Adrenal gland (tissue), 5 donors: ENCODE results near the gene GNAI3.

Source experiments
- POLR2A ChIP-seq, 2 donors: fragments of 450-650 bp; IDR thresholded peaks; one replicate each; pipeline ENCODE4 v1.6.1; 2017; ENCODE audit warnings: antibody characterized with exemption in 2 of 2, mild to moderate bottlenecking in 2 of 2, moderate library complexity in 1 of 2
- TF ChIP-seq, protein P1 (sequence below), 6 experiments: fragments of 450-650 bp in 4 of 6; fragments of 200-600 bp in 2 of 6; sonication (generic) in 1 of 6; IDR thresholded peaks; 1 replicate in 5 of 6; 2 replicates in 1 of 6; pipeline versions ENCODE4 v1.5.1 to v1.8.0; 2016 to 2021; ENCODE audit warnings: antibody characterized with exemption in 6 of 6, mild to moderate bottlenecking in 2 of 6, moderate library complexity in 1 of 6
- donor health status: DM: no; HTN: no; CAD: no.

DNA sequence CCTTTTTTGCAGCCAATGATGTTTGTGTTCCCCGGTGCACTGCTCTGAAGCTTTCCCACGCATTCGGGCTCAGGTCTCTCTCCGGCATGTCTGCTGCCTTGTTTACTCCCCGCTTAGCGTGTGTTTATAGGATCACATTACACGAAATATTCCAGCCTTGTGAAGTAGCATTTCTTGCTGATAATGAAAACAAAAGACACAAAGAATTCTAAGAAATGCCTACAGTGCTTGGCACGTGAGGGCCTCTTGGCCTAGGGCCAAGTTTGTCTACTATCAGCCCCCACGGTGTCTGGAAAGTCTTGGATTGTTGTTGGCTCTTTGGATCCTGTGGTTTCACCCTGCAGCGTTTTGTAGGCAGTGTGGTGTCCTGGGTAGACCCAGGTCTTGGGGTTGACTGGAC, 96.3 kb downstream of the GNAI3 start:
- TF ChIP-seq, protein P1, sequence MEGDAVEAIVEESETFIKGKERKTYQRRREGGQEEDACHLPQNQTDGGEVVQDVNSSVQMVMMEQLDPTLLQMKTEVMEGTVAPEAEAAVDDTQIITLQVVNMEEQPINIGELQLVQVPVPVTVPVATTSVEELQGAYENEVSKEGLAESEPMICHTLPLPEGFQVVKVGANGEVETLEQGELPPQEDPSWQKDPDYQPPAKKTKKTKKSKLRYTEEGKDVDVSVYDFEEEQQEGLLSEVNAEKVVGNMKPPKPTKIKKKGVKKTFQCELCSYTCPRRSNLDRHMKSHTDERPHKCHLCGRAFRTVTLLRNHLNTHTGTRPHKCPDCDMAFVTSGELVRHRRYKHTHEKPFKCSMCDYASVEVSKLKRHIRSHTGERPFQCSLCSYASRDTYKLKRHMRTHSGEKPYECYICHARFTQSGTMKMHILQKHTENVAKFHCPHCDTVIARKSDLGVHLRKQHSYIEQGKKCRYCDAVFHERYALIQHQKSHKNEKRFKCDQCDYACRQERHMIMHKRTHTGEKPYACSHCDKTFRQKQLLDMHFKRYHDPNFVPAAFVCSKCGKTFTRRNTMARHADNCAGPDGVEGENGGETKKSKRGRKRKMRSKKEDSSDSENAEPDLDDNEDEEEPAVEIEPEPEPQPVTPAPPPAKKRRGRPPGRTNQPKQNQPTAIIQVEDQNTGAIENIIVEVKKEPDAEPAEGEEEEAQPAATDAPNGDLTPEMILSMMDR (IDR thresholded peaks at IDR 0.05) = no peak
- TF ChIP-seq POLR2A (IDR thresholded peaks at IDR 0.05) = no peak
